Activated CD4-positive, alpha-beta T cell treated with anti-CD3 and anti-CD28 coated beads for 4 hours (primary cell): Measurements from ENCODE around the gene UBXN1.

ENCODE experiments used
- DNase-seq, 2 donors: peaks; one replicate each; pipeline ENCODE4 v3.0.0-alpha.2; 2020

The UBXN1 gene, protein sequence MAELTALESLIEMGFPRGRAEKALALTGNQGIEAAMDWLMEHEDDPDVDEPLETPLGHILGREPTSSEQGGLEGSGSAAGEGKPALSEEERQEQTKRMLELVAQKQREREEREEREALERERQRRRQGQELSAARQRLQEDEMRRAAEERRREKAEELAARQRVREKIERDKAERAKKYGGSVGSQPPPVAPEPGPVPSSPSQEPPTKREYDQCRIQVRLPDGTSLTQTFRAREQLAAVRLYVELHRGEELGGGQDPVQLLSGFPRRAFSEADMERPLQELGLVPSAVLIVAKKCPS

GRCh38 chr11:62678770-62679696, at the start of gene UBXN1:
TSS of gene UBXN1 (minus strand) at chr11:62679073. CDS start at chr11:62678923, 150 bp downstream.
- DNase-seq = peak; percentile 82 to 85

GRCh38 chr11:62728171-62728988, 49.5 kb upstream of the UBXN1 start, which contains the start of gene TTC9C:
TSS of gene TTC9C (plus strand) at chr11:62728486. CDS start at chr11:62728849, 363 bp downstream.
- peak; percentile 84 to 88 for DNase-seq

GRCh38 chr11:62727872-62728170, 48.9 kb upstream of the UBXN1 start:
- peak; percentile 82 to 84 for DNase-seq

DNA sequence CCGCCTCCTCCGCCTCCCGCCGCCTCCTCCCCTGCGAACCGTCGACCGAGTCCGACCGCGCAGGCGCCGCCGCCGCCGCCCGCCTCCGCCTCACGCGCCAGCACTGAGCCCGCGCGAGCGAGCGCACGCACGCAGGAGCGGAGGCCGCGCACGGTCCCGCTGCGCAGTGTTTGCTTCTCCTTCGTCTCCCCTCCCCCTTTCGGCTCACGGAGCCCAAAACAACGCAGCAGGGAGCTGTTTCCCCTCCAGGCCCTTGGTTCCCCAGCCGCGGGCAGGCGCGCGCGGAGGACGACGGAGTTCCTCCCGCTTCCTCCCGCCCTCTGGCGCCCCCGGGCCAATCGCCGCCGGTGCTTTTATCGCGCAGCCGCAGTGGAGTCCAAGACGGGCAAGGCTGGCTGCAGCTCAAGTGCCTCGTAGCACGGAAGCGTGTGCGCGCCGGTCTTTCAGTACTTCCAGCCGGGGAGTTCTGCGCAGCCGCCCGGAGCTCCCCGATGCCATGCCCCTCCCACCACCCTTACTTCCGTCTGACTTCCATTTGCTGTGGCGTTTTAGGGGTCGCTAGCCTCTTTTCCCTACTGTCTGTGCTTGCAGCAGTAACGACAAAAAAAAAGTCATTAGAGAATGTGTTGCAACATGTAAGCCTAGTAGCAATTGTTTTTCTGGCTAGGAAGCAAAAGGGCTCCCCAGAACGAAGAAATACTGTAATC, 48.4 kb upstream of the UBXN1 start, which contains the start of gene HNRNPUL2:
Gene HNRNPUL2 (minus strand): TSS at position 293 of the 707 bp plus-strand sequence. CDS start 301 bp downstream, outside the sequence.
- peak; percentile 96 to 98 for DNase-seq

GRCh38 chr11:62726915-62727164, 48.0 kb upstream of the UBXN1 start:
- no peak for DNase-seq

DNA sequence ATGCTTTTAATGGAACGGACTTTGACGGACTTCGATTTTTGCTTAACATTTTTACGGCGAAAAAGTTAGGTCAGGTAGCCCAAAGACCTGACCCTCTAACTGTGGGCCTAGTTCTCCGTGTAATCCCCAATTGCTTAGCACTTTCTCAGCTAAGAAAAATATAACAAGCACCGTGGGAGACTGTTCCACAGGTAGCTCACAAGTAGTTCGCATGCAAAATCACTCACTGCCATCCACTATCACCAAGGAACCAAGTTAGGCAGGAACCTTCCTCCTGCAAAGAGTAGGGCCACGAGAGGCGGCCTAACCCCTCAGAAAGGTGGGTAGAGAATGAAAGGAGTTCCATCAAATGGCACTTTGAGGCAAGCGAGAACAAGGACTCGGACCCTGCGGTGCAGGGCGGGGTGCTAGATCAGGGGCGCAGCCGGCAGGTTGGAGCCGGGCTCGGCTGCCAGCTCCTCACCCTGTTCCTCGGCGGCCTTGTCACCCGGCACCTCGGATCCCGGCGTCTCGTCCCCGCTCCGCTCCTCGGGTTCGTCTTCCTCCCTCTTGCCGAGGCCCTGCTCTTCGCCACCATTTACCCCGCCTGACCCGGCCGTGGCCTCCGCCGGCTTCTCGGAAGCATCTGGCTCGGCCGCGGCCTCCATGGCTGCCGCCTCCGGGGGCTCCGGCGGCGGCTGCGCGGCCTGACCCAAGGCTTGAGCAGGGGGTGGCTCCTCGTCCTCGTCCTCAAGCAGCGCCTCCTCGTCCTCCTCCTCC, 47.5 kb upstream of the UBXN1 start:
- no peak for DNase-seq

GRCh38 chr11:62725646-62726045, 46.8 kb upstream of the UBXN1 start:
- DNase-seq = no peak

DNA sequence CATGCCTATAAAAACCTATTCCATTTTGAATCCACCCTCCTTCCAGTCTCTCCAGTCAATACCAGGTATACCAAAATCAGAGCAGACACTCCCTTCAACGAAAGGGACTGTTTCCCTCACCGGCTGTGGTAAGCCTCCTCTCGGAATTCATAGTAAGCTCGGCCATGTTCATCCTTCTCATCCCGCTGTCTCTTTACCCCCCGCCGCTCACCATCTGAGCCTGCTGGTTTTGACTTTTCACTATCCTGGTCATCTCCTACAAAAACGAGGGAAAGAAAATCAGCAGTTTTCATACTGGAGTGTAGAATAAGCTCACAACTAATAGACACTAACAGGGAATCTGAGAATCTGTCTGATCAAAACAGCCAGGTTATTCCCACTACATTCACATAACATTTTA, 45.3 kb upstream of the UBXN1 start:
- no peak for DNase-seq

DNA sequence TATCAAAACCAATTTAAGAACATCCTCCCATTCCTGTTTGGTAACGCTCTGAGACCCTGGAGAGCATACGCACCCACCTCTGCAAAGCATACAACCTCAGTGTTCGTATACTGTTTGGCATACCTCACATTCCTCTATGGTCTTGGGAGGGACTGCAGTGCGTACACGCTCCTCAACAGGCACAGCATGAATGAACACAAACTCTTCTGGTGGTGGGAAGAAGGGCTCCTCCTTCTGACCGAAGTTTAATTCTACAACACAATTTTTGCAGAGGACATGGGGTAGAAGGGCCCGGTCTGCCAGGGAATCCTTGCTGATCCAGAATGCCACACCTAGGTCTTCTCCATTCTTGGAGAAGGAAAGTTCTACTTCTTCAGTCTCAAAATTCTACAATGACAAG, 43.1 kb upstream of the UBXN1 start:
- DNase-seq = no peak

GRCh38 chr11:62719302-62719978, 40.6 kb upstream of the UBXN1 start:
- DNase-seq = no peak

GRCh38 chr11:62716816-62717215, 37.9 kb upstream of the UBXN1 start:
- DNase-seq = no peak

- no peak for DNase-seq
Observed at GRCh38 chr11:62716206-62716605, 37.3 kb upstream of the UBXN1 start.

DNA sequence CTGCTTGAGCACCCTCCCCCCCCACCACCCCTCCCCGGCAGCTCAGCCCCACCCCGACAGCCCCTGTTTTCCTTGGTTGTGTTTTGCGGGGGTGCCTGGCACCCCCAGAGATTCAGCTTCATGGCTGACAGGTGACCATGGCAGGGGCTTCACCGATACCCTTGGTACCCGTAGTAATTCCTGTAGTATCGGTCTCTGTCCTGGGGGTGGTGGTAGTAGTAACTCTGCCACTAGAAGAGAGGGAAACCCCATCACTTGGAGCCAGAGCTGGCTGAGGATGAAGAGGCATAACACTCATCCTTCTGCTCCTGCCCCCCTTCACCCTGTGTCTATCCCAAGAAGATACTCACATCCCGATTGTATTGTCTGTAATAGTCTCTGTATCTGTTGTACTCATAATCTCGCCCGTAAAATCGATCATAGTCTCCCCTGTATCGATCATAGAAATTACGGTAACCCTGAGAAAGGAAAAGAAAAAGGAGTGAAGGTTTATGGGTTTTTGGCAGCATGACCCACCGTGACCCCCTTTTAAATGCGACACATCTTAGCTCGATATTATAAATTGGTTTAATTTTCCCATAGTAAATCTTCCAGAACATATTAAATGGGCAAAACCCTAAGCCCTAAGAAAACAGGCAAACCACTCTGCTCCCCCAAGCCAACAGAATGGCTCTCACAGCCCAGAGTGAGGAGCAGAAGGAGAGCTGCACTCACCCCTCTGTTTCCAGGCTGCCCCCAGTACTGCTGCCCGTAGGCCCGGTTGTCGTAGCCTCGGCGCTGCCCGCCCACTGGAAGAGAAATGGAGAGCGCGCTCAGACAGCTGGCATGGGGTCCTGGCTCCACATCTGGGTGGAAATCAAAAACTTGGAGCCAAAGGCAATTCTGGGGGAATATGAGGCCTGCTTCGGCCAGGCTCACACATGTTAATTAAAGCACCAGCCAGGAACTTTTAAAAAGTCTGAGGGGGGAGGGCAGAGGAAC, 36.6 kb upstream of the UBXN1 start:
- DNase-seq = no peak

- DNase-seq = no peak
Observed at GRCh38 chr11:62713343-62713742, 34.5 kb upstream of the UBXN1 start.

DNA sequence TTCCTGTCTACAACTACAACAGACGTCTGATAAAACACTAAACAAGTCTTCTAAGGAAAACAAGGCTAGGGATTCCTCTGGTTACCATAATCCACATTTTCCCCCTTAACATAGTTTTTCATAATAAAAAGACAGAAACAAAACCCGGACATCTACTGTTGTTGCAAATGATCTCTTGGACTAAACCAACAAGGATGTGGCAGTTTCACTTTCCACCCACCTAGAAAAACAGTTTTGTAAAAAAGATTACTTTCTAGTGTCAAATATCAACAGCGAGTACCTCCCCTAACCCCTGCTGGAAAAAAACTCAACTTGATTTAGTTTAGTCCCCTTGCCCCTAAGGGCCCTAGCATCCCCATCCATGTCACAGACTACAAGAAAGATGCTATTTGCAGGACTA, 34.0 kb upstream of the UBXN1 start:
- DNase-seq = no peak

DNA sequence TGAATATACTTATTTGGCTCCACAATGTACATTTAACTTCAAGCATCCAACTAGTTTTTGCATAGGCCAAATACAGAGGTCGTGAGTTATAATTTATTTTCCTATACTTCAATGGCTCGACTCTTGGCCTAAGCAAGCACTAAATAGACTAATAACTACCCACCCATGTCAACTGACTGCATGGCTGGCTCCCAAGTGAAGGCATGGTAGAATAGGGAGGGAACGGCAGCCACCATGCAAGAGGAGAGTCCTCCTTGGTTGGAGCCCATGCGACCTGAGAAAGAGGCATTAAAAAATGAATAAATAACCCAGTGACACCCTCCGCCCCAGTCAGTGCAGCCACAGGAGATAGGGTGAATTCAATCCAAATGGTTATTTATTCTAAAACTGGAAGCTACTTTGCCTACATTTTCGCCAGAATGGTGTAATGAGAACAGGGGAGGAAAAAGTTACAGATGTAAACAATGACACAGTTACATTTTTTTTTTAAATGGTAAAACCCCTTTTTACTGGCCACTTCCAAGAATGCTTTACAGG, 33.5 kb upstream of the UBXN1 start:
- DNase-seq = no peak

GRCh38 chr11:62710001-62710345, 31.1 kb upstream of the UBXN1 start:
- peak; percentile 25 to 26 for DNase-seq

DNA sequence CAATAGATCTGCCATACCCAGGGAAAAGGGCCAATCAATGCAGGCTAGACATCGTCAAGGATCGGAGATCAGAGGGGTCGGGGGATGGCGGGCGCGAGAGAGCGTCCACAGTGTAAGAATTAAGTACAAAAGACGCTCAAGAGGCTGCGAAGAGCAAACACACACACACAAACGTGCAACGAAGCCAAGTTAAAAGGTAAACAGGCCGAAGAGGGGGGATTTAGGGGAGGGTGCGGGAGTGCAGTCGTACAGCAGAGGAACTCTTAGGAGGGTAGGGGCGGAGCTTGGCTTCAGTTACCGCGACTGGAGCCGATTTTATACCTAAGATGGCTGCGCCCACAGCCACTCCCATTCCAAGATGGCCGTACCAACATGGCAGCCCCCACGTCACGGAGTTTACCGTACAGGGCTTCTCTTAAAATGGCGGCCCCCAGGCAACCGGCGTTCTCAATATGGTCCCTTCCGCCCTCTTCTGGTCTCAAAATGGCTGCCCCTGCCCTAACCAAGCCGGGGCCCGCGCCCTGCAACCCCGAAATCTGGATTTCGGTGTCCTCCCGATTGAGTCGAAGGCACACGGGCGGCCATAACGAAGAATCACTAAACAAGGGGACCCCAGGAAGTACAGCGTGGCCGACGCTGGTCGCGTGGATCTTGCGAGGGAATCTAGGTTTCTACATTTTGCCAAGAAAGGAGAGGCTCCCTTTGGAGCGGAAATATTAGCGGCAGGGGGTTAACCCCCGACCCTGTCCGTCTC, 30.6 kb upstream of the UBXN1 start:
- DNase-seq = peak; percentile 96

DNA sequence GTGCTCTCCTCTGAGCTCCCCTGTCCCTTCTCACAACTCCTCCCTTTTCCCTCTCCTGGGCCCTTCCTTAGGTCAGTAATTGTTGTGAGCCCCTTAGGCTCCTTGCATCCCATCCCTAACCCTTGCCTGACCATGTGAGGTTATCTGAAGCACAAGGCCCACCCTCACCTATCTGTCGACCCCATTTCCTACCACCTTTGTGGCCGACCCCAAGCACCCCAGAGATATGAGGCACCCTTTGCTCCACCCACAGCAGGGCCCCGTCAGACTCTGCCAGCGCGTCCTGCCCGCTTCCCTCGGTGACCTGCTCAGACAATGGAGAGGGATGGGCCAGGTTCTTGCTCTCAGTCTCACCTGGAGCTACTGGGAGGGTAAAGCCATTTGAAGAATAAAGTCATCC, 29.9 kb upstream of the UBXN1 start:
- peak; percentile 41 to 46 for DNase-seq
